ENCODE measurements around the gene ZNF730.
A peak's percentile ranks its signal among the peaks of the same experiment; 100 is the strongest.
"Not testable (repeated sequence)": the region's sequence is repeated elsewhere in the genome, so short reads cannot be mapped to it uniquely, and the experiment has no call there.

Gene ZNF730

GRCh38 chr19:23116802-23117571, at the start of gene ZNF730:
Gene ZNF730 (plus strand): TSS chr19:23117025. CDS start chr19:23117174, 149 bp downstream.
- peak within 1 kb of the TSS; percentile 40; the same call in 1 of the 2 replicates for H3K27ac ChIP-seq
- no peak for TF ChIP-seq CTCF (conservative IDR thresholded peaks at IDR 0.05)

GRCh38 chr19:23070353-23071146, 46.3 kb upstream of the ZNF730 start:
- no peak for TF ChIP-seq CTCF (conservative IDR thresholded peaks at IDR 0.05)
- no peak overlapping the region for H3K27ac ChIP-seq

GRCh38 chr19:23071147-23071511, 45.7 kb upstream of the ZNF730 start:
- TF ChIP-seq CTCF (conservative IDR thresholded peaks at IDR 0.05), result no peak
- H3K27ac ChIP-seq, result no peak overlapping the region

GRCh38 chr19:23075031-23075733, 41.6 kb upstream of the ZNF730 start:
- TF ChIP-seq CTCF (conservative IDR thresholded peaks at IDR 0.05), result no peak

GRCh38 chr19:23077776-23078175, 39.0 kb upstream of the ZNF730 start:
- not testable (repeated sequence) for H3K27ac ChIP-seq

More at GRCh38 chr19:23075031-23075733, 41.6 kb upstream of the ZNF730 start:
- peak overlapping the region; percentile 61 for H3K27ac ChIP-seq

- TF ChIP-seq CTCF (conservative IDR thresholded peaks at IDR 0.05), result no peak
- H3K27ac ChIP-seq, result no peak overlapping the region
Observed at GRCh38 chr19:23093832-23094231, 23.0 kb upstream of the ZNF730 start.

- no peak for TF ChIP-seq CTCF (conservative IDR thresholded peaks at IDR 0.05)
- H3K27ac ChIP-seq, result no peak overlapping the region
Observed at GRCh38 chr19:23095418-23095817, 21.4 kb upstream of the ZNF730 start.
